ENCODE data around the gene IQCC.
"Not testable (repeated sequence)": the region's sequence is repeated elsewhere in the genome, so short reads cannot be mapped to it uniquely, and the experiment has no call there.

The IQCC gene

DNA sequence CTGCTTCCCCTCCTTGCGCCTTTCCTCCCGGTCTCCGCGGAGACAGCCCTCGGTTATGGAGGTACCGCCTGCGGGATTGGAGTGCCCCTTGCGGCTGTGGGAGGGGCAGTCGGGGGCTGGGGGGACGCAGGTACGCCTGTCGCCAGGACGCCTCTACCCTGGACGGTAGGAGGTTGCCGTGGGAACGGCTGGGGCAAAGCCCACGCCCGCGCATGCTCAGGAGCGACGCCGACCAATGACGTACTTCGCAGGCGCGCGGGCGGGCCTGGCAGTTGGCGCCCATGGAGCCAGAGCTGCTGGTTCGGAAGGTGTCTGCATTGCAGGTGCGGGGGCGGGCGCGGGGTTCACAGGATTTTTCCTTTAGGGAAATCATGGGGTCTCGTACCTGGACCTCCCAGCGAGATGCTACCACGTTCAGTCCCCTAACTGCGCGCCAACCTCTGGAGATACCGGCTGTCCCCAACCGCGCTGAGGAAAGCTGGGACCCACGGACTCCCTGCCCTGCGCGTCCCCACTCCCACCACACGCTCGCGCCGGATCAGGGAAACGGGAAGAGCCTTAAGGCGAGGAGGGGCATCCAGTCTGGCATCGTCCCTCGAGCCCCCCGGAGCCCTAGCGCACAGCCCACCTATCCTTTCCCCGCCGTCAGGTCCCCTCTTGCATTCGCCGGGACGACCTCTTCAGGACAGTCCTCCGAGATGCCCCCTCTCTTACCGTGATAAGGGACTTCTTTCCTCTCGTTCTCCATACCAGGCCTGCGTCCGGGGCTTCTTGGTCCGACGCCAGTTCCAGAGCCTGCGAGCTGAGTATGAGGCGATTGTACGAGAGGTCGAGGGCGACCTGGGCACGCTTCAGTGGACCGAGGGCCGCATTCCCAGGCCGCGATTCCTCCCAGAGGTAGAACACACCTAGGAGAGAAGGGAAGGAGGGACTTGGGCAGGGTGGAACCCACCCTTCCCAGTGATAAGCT, at the start of gene IQCC:
TSS of gene IQCC (plus strand) at position 271 of the 970 bp plus-strand sequence. CDS start at position 282, 11 bp downstream.
- DNase-seq (ENCODE audit: low read depth): peak; percentile 61

GRCh38 chr1:32159189-32159588, 46.3 kb upstream of the IQCC start:
- DNase-seq (ENCODE audit: low read depth): no peak

DNA sequence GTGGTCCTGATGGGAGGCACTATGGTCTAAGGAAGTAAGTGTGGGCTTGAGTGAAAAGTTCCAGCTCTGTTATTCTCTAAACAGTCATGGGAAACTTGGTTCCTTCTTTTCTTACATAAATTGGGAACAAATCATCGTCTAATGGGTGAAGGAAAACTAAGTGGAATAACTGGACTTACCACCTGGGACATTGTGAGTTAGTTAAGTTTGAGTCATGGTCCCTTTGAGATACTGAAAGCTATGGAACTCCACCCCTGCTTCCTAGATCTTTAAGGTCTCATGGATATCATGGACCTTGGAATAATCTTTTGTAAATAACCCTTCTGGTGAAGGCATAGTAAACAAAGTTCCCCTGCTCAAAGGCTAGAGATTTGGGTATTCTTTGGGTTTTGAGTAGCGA, 42.1 kb upstream of the IQCC start:
- DNase-seq (ENCODE audit: low read depth): no peak

GRCh38 chr1:32165633-32166032, 39.8 kb upstream of the IQCC start:
- DNase-seq (ENCODE audit: low read depth): not testable (repeated sequence)

- no peak for DNase-seq (ENCODE audit: low read depth)
Observed at GRCh38 chr1:32170991-32171390, 34.5 kb upstream of the IQCC start.

DNA sequence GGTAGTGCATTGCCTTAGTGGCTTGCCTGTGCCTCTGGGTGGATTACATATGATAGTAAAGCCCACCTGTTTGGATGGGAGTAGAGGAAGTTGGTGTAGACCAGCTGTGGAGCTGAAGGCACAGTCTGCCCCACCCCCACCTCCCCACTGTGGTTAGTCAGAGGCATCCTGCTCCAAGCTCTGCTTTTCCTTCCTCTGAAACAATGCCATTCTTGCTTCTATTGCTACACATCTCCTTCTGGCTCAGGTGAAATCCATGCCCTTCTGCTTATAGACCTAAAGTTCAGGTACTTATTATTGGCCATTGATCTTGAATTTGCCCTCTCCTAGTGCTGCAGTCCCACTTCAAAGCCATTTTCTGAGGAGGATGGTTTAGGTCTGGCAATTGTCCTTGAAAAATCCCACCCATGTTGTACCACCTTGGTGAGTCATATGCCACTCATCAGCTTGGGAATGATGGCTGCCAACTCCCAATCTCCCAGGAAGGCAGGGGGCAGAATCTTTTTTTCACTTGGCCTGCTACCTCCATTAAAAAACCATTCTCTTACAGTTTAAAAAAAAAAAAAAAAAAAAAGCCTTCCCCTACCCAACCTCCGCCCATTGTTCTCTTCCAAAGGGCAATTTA, 32.7 kb upstream of the IQCC start:
- no peak for DNase-seq (ENCODE audit: low read depth)

DNA sequence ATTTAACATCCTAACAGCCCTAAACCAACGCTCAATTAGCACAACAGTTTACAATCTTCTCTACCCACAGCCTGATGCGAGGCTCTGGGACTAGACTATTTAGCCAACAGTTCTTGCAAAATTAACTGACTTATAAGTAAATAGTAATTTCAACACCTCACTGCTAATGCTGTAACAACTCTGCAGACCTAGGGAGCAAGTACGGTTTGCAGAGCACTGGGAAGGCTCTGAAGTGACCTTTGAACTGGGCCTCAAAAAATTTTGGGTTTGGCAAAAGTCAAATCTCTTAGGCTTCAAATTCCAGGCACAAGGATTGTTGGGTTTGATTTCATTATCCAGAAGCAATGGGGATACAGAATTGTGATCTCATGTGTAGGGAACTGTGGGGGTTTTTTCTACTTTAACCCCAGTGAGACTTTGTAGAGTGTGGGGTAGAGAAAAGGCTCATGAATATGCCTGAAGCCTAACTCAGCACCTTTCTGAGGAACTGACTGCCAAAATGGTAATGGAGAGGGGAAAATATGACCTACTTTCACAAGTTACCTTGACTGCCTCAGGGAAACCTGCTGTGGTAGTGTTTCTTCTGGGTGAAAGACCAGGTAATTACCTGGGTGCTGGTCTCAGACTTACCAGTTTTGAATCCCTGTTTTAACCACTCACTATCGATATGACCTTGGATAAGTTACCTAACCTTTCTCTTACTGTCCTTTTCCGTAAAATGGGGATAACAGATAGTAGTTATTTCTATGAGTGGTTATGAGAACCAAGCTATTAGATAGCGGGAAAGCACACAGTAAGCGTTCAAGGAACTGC, 26.9 kb upstream of the IQCC start:
- no peak for DNase-seq (ENCODE audit: low read depth)

GRCh38 chr1:32179193-32179442, 26.4 kb upstream of the IQCC start:
- no peak for DNase-seq (ENCODE audit: low read depth)

GRCh38 chr1:32179443-32180185, 25.9 kb upstream of the IQCC start, which contains the start of gene TXLNA:
Gene TXLNA, plus strand, starts transcription at chr1:32179675. Its CDS starts 671 bp downstream, at chr1:32180346.
- DNase-seq (ENCODE audit: low read depth): peak; percentile 85

GRCh38 chr1:32180186-32181060, 25.0 kb upstream of the IQCC start:
- DNase-seq (ENCODE audit: low read depth): peak; percentile 19

DNA sequence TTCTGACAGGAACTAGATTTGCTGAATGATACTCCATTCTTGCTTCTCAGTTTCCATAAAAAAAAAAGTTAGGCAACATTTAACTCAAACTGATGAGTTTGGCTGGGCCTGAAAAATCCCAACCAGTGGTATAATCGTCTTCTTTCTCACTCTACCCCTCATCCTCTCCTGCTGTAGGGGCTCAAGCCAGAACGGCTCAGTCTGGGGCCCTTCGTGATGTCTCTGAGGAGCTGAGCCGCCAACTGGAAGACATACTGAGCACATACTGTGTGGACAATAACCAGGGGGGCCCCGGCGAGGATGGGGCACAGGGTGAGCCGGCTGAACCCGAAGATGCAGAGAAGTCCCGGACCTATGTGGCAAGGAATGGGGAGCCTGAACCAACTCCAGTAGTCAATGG, 24.4 kb upstream of the IQCC start:
- DNase-seq (ENCODE audit: low read depth): no peak

DNA sequence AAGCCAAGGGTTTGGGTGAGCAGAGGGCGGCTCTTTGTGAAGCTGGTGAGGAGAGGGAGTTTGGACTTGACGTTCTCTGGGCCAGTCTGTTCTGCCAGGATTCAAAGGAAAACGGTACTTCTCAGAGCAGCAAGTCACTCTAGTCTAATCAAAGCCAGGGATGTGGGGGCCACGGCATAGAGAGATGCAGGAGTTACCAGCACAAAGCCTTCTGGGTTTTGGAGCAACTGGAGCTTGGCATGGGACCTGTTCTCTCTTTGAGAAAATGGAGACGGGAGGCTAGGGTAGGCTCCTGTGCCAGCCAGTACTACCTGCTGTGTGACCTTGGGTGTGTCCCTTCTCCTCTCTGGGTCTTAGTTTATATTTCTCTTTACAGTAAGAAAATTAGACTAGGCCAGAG, 23.9 kb upstream of the IQCC start:
- no peak for DNase-seq (ENCODE audit: low read depth)

- DNase-seq (ENCODE audit: low read depth): no peak
Observed at GRCh38 chr1:32182060-32182459, 23.4 kb upstream of the IQCC start.

DNA sequence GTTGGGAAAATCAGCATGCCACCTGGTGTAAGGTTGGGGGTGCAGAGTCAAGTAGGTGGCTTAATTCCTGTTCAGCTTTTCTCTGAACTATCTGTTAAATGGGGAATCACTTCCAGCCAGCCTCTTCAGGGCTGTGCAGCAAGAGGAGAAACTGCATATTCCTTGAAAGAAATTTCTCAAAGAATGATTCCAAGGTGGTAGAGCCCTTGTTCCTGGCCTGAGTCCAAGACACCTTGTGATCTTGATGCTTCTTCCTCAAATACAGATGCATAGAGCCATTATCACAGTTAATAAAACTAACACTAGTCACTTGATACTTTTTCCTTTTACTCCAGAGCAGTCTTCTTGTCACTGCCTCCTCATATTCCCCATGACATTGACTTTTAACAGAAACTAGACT, 20.8 kb upstream of the IQCC start:
- no peak for DNase-seq (ENCODE audit: low read depth)

DNA sequence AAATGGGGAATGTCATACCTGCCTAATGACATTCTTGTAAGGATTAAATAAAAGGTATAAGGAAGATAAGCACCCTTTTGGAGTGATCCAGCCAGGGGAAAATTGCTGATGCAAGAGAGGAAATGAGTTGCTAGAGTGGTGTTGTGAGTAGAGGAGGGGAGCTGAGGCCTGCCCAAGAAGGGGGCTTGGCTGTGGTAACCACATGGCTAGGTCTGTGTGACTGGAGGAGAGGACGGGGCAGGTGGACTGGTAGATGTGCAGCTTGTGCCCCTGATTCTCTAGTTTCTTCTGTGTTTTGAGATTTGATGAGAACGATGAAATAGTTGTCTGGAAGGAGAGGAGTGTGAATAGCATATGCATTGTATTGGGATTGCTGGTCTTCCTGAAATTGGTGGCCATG, 19.4 kb upstream of the IQCC start:
- DNase-seq (ENCODE audit: low read depth): no peak

GRCh38 chr1:32186491-32186890, 19.0 kb upstream of the IQCC start:
- no peak for DNase-seq (ENCODE audit: low read depth)

GRCh38 chr1:32187850-32188249, 17.6 kb upstream of the IQCC start:
- DNase-seq (ENCODE audit: low read depth): no peak

DNA sequence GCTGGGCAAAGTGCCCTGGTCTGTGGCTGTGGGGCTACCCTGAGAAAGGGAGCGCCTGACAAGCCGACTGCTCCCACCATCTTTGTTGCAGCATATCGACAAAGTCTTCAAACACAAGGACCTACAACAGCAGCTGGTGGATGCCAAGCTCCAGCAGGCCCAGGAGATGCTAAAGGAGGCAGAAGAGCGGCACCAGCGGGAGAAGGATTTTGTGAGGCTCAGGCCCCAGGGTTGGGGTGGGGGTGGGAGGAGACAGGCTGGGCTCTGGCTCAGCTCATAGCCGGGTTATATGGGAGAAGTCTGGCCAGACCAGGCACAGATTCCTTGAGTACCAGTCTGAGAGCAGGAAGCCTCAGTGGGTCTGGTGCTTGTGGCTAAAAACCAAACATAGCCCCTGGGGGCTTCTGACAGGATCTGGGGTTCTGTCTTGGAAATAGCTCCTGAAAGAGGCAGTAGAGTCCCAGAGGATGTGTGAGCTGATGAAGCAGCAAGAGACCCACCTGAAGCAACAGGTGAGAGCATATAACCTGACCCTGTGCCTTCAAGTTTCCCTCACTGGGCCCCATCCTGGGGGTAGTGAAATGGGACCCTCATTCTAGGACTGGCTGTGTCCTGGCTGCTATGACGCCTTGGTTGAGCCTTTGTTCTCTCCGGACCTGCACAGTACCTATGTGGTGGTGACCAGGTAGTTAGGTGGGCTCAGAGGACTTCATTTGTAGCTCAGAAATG, 13.1 kb upstream of the IQCC start:
- DNase-seq (ENCODE audit: low read depth): no peak

DNA sequence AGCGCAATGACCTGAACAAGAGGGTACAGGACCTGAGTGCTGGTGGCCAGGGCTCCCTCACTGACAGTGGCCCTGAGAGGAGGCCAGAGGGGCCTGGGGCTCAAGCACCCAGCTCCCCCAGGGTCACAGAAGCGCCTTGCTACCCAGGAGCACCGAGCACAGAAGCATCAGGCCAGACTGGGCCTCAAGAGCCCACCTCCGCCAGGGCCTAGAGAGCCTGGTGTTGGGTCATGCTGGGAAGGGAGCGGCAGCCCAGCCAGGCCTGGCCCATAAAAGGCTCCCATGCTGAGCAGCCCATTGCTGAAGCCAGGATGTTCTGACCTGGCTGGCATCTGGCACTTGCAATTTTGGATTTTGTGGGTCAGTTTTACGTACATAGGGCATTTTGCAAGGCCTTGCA, 10.5 kb upstream of the IQCC start:
- DNase-seq (ENCODE audit: low read depth): no peak

DNA sequence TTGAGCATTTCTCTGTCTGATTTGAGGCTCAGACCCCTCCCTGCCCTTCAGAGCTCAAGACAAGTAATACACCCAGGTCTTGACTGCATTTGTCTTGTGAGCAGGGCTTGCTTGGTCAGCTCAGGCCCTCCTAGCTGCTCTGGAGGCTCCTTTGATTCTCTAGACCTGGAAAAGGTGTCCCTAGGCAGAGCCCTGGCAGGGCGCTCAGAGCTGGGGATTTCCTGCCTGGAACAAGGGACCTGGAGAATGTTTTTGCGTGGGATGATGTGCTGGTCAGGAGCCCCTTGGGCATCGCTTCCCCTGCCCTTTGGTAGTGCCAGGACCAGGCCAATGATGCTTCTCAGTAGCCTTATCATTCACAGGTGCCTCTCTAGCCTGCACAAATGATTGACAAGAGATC, 9.9 kb upstream of the IQCC start:
- no peak for DNase-seq (ENCODE audit: low read depth)
